ENCODE measurements around the gene PRKAR1B. TPM values are rescaled to one million over a fixed set of nuclear protein-coding genes. Genes with fewer than 3 reads are reported as not detected.

Gene PRKAR1B
- total RNA-seq, 4 donors from 2014 or later: 3.8 to 11.6 (median 6.3) TPM

DNA sequence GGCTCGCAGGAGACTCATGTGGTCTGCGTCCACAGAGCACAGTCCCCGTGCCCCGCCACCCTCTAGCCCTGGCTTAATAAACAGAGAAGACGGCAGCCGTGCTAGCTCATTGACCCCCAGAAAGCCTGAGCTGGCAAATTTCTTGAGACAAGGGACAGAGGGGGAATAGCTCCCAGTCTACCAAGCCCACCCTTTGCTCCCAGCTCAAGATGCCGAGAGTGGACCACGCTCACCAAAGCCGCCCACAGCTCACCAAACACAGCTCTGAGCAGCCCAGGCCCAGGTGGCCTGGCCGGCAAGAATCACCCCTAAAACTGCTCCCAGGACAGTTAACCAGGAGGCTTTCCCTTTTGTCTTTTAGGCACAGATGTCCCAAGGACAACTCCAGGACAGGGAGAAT, 212.8 kb downstream of the PRKAR1B start:
- TF ChIP-seq, protein P1, sequence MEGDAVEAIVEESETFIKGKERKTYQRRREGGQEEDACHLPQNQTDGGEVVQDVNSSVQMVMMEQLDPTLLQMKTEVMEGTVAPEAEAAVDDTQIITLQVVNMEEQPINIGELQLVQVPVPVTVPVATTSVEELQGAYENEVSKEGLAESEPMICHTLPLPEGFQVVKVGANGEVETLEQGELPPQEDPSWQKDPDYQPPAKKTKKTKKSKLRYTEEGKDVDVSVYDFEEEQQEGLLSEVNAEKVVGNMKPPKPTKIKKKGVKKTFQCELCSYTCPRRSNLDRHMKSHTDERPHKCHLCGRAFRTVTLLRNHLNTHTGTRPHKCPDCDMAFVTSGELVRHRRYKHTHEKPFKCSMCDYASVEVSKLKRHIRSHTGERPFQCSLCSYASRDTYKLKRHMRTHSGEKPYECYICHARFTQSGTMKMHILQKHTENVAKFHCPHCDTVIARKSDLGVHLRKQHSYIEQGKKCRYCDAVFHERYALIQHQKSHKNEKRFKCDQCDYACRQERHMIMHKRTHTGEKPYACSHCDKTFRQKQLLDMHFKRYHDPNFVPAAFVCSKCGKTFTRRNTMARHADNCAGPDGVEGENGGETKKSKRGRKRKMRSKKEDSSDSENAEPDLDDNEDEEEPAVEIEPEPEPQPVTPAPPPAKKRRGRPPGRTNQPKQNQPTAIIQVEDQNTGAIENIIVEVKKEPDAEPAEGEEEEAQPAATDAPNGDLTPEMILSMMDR (IDR thresholded peaks at IDR 0.05; ENCODE audit: low read depth): no peak

DNA sequence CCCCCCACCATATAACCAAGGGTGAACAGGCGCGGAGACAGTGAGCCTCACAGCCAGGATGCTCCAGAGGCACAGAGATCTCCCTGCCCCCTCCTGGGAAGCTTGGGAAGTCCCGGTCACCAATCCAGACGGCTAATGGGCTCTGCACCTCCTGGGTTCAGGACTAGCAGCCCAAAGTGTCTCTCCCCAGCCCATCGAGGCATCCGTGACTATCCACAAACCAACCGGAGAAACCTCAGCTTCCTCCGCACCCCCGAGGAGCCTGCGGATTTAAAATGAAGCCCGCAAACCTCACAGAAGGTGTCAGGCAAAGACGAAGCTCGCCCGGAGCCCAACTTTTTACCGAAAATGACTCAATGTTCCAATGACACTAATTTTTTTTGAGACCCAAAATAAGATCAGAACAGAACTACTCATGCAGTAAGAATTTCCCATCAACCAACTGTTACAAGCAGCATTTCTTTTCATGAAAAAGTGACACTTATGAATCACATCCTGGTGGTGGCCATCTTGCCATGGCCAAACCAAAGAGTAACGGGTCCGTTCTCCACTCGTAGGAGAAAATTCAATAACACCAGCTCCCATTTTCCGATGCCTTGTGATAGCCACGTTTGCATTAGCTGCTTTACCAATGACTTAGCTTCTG, 213.4 kb downstream of the PRKAR1B start:
- TF ChIP-seq, protein P1 (IDR thresholded peaks at IDR 0.05; ENCODE audit: low read depth): no peak

DNA sequence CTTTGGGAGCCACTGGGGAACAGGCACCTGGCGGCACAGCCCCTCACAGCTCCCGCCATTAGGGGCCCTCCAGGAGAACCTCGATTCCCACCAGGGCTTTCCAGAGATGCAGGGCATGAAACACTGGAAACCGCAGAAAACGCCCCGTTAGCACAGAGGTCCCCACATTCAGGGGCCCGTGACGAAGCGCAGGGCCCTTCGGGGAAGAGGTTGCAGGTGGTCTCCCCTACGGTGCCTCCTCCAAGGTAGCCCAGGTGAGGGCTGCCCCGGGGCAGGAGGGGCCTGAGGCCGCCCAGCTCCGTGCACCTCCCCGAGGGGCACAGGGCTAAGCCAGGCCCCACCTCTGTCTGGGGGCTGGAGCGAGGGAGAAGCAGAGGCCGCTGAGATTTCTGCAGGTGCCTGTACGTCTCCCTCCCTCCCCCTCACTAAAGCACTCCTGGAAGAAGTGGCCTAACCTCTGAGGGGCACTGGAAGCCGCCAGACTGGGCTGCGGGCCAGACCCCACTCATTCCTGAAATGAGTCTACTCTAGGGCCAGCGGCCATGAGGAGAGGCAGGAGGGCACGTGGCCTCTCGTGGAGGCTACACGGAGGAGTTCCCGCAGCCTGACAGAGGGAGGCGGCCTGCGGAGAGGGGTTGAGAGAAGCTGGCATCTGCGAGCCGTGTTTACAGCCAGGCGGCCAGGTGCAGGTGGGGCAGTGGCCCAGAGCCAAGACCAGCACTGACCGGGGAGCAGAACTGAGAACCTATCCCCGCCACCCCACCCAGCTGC, 214.4 kb downstream of the PRKAR1B start:
- TF ChIP-seq, protein P1 (IDR thresholded peaks at IDR 0.05; ENCODE audit: low read depth): no peak

DNA sequence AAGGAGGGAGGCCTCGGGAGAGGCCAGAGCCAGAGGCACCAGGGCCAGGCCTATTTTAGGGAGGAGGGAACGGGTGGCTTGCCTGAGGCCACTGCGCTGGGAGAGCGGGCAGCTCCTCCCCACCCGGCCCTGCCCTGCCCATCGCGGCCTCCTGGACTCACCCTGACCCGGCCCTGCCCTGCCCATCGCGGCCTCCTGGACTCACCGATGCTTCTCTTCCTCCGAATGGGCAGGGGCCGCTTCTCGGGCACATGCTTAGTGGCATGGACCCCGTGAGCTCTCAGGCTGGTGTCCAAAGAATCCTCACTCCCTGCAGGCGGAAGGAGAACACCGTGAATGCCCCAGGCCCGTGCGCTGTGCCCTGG, 215.0 kb downstream of the PRKAR1B start:
- TF ChIP-seq, protein P1 (IDR thresholded peaks at IDR 0.05; ENCODE audit: low read depth): no peak

DNA sequence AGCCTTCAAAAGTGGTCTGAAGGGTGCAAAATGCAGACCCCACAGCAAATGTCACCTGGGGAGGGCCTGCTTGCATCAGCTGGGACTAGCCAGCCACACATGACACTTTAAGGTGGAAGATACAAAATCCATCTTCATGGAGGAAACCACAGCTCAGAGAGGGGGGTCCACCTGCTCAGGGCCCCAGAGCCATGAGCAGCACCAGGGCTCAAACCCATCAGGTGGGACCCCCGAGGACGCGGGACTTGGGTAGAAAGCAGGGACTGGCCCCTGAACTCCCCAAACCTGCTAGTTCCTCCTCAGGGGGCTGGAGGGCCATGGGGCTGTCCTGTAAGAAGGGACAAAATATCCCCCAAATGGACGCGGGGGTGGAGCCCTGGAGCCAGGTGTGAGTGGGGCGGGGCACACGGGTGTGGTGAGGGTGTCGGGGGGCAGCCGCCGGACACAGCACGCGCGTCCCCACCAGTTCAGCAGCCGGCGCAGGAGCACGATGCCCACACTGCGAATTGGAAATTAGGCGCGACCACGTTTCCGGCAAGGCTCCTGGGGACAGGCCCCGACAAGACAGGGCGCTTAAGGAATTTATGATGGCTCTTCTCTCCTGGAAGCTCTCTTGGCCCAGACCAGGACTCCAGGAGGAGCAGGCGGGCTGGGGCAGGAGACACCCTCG, 215.5 kb downstream of the PRKAR1B start:
- TF ChIP-seq, protein P1 (IDR thresholded peaks at IDR 0.05; ENCODE audit: low read depth): no peak

DNA sequence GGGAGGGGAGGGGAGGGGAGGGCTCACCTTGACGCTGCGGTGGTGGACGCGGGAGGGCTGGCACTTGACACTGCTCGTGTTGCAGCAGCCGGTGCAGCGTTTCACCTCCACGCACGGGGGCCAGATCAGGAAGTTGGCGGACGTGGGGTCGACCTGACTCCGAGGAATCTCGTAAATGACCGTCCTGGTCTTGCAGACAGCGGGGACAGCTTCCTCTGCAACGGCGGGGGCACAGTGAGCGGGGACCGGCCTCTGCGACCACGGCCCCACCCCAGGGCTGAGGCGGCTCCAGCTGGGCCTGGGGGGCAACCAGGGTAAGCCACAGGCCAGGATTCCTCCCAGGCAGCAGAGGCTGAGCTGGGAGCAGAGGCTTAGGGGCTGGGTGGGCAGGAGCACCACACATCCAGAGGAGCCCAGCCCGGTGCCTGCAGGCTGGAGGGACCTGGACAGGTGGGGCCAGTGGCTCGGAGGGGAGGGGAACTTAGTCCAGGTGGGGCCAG, 216.2 kb downstream of the PRKAR1B start:
- TF ChIP-seq, protein P1 (IDR thresholded peaks at IDR 0.05; ENCODE audit: low read depth): no peak

DNA sequence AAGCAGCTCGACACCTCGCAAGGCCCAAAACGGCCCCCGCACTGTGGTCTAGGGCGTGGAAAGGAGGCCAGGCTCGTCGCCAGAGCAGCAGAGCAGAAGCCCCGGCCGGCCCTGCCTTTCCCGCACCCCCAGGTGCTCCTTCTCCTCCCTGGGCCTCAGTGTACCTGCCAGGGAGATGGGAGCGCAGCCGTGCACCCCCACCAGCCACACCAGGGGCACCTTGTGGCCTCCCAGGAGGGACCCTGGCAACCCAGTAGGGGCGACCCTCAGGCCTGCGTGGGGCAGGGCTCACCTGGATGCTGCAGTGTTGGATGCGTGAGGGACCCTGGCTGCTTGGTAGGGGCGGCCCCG, 217.0 kb downstream of the PRKAR1B start:
- TF ChIP-seq, protein P1 (IDR thresholded peaks at IDR 0.05; ENCODE audit: low read depth): no peak

Measured in subcutaneous adipose tissue (tissue), 4 donors.